NAMALWA (cell line): ENCODE results near the gene MIPOL1.
"Not testable (repeated sequence)": the region's sequence is repeated elsewhere in the genome, so short reads cannot be mapped to it uniquely, and the experiment has no call there.

Experiments used
- DNase-seq: peaks from one replicate; pipeline ENCODE4 v3.0.0-alpha.2; 2015; ENCODE audit warnings: low spot score

MIPOL1 gene

GRCh38 chr14:37285220-37285619, 87.5 kb downstream of the MIPOL1 start:
- DNase-seq = no peak

DNA sequence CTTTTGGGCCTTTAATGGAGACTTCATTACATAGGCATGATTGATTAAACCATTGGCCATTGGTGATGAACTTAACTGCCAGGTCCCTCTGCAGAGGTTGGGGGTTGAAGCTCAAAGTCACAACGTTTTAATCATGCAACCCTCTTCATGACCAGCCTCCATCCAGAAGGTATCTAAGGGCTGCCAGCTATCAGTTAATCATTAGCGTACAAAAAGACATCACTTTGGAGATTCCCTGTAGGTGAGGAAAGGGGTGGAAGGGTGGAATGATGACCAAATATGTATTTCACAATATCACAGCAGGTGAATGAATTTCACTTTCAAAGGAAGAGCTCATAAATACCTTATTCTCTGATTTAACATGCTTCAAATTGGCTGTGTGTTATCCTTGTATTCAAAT, 92.0 kb downstream of the MIPOL1 start:
- DNase-seq = no peak

DNA sequence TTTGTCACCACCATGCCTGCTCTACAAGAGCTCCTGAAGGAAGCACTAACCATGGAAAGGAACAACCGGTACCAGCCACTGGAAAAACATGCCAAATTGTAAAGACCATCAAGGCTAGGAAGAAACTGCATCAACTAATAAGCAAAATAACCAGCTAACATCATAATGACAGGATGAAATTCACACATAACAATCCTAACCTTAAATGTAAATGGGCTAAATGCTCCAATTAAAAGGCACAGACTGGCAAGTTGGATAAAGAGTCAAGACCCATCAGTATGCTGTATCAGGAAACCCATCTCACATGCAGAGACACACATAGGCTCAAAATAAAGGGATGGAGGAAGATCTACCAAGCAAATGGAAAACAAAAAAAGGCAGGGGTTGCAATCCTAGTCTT, 97.5 kb downstream of the MIPOL1 start:
- DNase-seq = not testable (repeated sequence)

DNA sequence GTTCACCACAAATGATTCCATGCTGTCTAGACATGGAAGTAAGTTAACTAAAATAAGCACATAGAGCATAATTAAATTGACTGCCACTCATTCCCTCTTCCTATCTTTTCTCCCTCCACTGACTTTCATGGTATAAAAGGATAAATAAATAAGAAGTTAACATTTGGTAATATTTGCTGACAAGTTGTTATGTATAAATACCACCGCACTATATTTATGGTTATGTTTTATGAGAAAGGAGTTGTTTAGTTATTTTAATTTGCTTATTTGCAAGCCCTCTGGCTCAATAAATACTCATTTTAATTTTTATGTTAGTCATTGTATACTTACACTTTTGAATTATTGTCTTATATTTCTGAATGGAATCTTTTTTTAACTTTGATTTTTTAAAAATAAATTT, 113.5 kb downstream of the MIPOL1 start:
- no peak for DNase-seq

GRCh38 chr14:37318938-37319337, 121.2 kb downstream of the MIPOL1 start:
- no peak for DNase-seq

DNA sequence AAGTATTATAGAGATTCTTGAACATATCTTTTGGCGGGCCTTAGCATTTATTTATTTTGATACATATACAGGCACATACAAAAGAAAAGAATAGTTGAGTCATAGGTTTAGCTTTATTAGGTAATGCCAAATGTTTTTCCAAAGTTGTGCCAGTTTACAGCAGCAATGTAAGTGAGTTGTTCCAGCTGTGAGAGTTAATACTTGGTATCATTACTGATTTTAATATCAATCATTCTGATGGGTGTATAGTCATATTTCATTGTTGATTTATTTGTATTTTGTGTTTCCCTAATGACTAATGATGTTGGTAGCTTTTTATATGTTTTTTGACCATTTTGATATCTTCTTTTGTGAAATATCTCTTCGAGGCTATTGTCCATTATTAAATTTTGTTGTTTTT, 122.4 kb downstream of the MIPOL1 start:
- no peak for DNase-seq

- no peak for DNase-seq
Observed at GRCh38 chr14:37325332-37325731, 127.6 kb downstream of the MIPOL1 start.

DNA sequence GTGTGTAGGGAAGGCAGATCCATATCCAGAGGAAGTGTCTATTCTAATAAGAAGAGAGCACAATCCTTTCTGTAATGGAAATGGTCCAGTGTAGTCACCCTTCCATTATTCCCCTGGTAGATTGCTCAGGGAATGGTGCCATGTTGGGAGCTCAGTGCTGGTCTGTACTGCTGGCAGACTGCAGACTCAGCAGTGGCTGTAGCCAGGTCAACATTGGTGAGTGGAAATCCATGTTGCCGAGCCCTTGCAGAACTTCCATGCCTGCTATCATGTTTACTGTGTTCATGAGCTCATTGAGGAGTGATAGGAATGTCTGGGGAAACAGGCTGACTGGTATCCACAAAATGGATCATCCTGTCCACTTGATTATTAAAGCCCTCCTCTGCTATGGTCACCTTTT, 128.7 kb downstream of the MIPOL1 start:
- DNase-seq = no peak

GRCh38 chr14:37327933-37328332, 130.2 kb downstream of the MIPOL1 start:
- DNase-seq = not testable (repeated sequence)

DNA sequence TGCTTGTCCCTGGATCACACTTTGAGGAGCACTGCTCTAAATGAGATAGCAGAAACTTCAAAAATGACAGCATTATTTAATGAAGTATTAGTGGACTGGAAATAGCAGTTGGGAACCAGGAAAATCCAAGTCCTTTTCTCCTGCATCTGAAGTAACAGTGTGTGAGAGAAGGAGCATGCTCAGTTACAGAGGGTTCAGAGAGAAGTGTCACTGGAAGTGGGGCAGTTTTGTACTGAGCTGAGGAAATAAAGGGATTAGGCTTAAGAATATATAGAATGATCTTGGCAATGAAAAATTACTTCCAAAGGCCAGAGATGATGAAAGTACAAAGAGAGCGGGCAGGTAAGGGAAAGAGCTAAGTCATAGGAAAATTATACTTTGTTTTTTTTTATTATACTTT, 130.9 kb downstream of the MIPOL1 start:
- no peak for DNase-seq

- DNase-seq = no peak
Observed at GRCh38 chr14:37329189-37330001, 131.7 kb downstream of the MIPOL1 start.

- DNase-seq = no peak
Observed at GRCh38 chr14:37330910-37331309, 133.2 kb downstream of the MIPOL1 start.

DNA sequence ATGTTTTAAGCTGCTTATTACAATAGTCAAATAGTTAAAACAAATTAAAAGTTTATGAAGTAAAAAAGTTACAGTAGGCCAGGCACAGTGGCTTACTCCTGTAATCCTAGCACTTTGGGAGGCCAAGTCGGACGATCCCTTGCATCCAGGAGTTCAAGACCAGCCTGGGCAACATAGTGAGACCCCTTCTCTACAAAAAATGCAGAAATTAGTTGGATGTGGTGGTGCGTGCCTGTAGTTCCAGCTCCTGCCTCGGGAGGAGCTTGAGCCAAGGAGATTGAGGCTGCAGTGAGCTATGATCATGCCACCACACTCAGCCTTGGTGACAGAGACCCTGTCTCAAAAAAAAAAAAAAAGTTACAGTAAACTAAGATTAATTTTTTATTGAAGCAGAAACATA, 142.6 kb downstream of the MIPOL1 start:
- DNase-seq = peak; percentile 1

GRCh38 chr14:37343307-37344094, 145.8 kb downstream of the MIPOL1 start:
- DNase-seq = no peak

DNA sequence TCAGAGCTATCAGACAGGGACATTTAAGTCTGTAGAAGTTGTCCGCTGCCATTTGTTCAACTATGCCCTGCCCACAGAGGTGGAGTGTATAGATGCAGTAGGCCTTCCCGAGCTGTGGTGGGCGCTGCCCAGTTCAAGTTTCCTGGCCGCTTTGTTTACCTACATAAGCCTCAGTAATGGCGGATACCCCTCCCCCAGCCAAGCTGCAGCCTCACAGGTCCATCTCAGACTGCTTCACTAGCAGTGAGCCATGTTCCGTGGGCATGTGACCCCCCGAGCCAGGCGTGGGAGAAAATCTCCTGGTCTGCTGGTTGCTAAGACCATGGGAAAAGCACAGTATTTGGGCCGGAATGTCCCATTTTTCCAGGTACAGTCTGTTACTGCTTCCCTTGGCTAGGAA, 165.9 kb downstream of the MIPOL1 start:
- DNase-seq = no peak

GRCh38 chr14:37369425-37369824, 171.7 kb downstream of the MIPOL1 start:
- no peak for DNase-seq

DNA sequence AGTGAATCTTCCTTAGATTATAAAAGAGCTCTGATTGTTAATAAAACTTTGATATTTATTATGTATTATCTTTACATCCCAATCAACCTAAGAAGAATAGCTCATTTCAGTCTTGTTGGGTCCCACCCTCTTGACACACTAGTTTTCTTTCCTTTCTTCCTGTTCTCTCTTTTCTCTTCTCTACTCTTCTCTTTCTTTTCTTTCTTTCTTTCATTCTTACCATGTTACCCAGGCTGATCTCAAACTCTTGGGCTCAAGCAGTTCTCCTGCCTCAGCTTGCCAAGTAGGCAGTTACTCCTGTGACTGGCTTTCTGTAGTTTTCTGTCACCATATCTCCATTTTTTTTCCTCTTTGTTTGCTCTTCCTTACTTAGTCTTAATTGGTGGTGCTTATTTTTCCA, 177.8 kb downstream of the MIPOL1 start:
- DNase-seq = no peak

DNA sequence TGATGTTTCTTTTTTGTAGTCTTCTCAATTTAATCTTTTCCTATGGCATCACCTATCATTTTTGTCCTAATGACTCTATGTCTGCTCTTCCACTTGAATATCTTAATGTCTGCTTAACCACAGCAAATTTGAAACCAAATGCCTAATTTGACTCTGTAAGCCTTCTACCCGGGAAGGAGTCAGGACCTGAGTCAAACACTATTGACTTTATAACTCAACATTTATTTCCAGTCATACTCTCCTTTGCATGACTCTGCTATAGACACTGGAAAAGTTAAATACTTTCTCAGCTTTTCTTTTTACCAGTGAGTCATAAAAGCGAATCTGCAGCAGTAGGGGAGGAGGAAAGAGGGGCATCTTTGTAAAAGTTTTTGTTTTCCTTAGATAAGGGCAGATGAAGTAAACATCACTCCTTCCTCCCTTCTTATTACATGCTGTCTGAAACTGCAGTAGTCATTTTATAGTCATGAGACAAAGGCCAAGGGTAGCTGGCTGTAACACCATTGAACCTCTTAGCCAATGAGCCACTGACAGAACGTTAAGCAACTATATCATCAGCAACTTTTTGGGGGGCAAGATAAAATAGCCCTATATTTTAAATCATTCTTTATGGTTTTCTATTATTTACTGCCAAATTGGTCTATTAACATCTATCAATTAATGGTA, 179.3 kb downstream of the MIPOL1 start:
- DNase-seq = no peak

- no peak for DNase-seq
Observed at GRCh38 chr14:37384870-37385596, 187.3 kb downstream of the MIPOL1 start.

DNA sequence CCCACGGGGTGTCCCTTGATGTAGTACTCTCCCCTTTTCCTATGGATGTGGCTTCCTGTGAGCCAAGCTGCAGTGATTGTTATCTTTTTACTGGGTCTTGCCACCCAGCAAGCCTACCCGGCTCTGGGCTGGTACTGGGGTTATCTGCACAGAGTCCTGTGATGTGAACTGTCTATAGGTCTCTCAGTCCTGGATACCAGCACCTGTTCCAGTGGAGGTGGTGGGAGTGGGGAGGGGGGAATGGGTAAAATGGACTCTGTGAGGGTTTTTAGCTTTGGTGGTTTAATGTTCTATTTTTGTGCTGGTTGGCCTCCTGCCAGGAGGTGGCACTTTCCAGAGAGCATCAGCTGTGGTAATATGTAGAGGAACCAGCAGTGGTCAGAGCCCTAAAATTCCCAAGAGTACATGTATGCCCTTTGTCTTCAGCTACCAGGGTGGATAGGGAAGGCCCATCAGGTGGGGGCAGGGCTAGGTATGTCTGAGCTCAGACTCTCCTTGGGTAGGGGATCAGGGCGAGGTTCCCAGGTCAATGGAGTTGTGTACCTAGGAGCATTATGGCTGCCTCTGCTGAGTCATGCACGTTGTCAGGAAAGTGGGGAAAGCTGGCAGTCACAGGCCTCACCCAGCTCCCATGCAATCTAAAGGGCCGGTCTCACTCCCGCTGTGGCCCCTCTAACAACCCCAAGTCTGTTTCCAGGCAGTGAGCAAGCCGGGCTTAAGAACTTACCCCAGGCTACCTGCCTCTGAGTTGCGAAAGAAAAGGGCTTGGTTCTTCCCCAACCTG, 199.6 kb downstream of the MIPOL1 start:
- DNase-seq = not testable (repeated sequence)

- DNase-seq = no peak
Observed at GRCh38 chr14:37397941-37398215, 200.1 kb downstream of the MIPOL1 start.

GRCh38 chr14:37399517-37399916, 201.8 kb downstream of the MIPOL1 start:
- no peak for DNase-seq
